HG02938 (cell line): ENCODE data around the gene GOLGA8A.
"Not testable (repeated sequence)": the region's sequence is repeated elsewhere in the genome, so short reads cannot be mapped to it uniquely, and the experiment has no call there.

ENCODE experiments used
- ATAC-seq: cut with Tn5 transposase; IDR thresholded peaks from one replicate; pipeline ENCODE4 v1.9.1; 2021; ENCODE audit warnings: mild to moderate bottlenecking, moderate library complexity; ENCODE audit not compliant: unreplicated experiment

GOLGA8A gene

DNA sequence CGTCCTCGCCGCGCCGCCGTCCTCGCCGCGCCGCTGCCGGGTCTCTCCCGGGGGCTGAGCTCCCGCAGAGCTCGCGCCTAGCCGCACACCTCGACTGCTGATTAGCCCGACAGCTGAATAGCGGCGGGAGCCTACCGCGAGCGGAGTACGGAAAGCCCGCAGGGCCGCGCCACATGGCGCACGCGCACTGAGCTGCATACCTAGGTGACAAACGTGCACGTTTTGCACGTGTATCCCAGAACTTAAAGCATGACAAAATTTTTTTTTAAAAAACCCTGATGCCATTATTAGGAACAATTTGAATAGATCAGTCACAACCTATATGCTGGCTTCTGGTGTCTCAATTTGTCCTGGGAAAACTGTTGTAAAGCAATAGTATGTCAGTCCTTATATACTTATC lies at the start of gene GOLGA8A:
GOLGA8A (minus strand) TSS at position 122 of the 400 bp plus-strand sequence. CDS start 48,117 bp downstream, outside the sequence.
- ATAC-seq = peak; percentile 63

DNA sequence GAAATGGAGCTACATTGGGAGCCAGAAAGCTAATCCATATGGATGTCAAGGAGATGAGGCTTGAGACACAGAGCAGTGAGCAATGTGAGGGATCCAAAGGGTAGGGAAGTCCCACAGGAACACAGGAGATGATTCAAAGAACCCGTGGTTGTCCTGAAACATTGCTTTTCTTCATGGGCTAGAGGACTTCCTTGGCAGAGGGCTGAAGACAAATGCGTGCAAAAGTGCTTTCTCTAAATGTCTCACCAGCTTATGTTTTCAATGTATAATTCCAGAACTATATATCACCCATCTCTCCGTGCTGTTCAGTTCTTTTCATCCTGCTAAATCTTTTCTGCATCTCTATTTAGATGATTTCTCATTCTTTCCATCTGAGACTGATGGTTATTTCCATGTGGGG lies 46.0 kb upstream of the GOLGA8A start:
- ATAC-seq = no peak

GRCh38 chr15:34481370-34481769 lies 43.8 kb upstream of the GOLGA8A start:
- ATAC-seq = no peak

- no peak for ATAC-seq
Measured at GRCh38 chr15:34473840-34474239, 36.2 kb upstream of the GOLGA8A start.

GRCh38 chr15:34472947-34473346 lies 35.3 kb upstream of the GOLGA8A start:
- ATAC-seq = no peak

DNA sequence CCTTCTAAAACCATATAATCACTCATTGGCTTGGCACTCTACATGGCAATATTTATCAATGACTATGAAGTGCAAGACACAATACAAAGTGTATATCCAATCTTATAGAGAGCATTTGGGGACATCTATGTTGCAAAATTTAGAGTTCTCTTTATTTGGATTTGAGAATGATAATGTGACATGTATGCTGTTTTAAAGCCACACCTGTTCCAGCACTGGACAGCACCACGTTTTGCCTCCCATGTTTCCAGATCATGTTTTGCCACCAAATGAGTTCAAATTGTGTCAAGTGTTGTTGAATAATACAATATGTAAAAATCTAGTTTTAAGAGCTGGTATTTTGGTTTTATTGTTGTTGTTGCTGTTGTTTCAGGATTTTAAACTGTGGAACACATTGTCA lies 33.3 kb upstream of the GOLGA8A start:
- ATAC-seq = no peak

- ATAC-seq = no peak
Measured at GRCh38 chr15:34470091-34470490, 32.5 kb upstream of the GOLGA8A start.

DNA sequence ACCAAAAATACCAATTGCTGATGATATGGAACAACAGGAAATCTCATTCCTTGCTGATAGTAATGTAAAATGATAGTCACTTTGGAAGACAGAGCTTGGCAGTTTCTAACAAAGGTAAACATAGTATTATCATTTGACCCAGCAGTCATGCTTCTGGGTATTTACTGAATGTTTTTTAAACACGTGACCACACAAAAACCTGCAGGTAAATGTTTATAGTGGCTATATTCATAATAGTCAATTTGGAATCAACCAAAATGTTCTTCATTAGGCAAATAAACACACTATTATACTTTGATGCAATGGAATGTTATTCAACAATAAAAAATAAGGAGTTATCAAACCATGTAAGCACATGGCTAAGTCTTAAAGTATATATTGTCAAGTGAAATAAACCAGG lies 24.1 kb upstream of the GOLGA8A start:
- ATAC-seq = no peak

GRCh38 chr15:34460451-34460850 lies 22.8 kb upstream of the GOLGA8A start:
- ATAC-seq = no peak

DNA sequence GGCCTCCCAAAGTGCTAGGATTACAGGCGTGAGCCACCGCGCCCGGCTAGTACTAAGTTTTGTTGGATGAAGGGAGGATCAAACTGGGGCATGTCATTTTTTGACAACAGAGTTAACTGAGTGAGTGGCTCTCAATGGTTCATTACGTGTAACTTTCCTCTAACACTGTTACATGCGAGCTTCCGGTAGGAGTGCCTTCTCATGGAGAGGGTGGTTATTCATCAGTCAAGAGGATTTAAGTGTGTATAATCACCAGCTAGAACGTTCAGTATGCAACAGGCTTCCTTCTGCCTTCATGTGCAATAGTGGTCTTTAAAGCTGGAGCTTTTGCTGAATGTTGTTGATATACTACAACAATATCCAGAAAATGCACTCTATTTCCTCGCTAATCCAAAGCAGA lies 19.1 kb upstream of the GOLGA8A start:
- no peak for ATAC-seq

DNA sequence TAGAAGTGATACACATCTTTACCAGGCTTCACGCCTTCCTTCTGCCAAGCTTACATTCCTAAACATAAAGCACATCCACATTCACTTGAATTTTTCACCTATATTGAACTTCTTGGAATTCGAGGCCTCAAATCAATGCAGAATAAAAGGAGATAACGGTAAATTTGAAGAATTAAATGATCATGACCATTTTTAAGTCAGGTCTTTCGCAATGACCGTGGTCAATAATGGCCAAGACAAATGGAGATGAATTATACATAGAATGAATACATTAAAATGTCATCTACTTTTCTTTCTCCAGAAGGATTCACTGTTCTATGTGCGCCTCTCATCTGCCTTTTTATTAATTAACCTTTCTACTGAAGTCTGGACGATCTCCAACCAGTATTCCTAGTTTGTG lies 5.3 kb upstream of the GOLGA8A start:
- no peak for ATAC-seq

- ATAC-seq = no peak
Measured at GRCh38 chr15:34439878-34440277, 2.3 kb upstream of the GOLGA8A start.

DNA sequence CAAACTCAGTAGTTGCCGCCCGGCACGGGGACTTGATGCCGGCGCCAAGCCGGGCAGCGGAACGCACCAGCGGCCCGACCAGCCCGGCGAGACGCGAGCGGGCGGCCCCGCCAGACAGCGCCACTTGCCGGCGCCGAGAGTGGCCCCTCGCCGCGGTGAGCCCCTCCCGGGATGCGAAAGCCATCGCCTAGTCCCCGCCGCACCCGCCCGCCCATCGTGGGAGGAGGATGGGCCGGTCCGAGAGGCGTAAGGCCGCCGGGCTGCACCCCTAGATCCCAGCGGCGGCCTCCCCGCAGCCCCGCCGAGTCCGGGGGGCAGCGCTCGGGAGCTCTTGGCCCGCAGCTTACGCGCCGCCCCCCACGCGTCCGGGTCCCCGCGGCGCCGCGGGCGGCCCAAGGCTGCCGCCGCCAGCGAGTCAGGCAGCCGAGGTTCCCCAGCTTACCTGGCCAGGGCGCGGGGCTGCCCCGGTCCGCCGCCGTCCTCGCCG lies 609 bp downstream of the GOLGA8A start:
- ATAC-seq = peak; percentile 51

DNA sequence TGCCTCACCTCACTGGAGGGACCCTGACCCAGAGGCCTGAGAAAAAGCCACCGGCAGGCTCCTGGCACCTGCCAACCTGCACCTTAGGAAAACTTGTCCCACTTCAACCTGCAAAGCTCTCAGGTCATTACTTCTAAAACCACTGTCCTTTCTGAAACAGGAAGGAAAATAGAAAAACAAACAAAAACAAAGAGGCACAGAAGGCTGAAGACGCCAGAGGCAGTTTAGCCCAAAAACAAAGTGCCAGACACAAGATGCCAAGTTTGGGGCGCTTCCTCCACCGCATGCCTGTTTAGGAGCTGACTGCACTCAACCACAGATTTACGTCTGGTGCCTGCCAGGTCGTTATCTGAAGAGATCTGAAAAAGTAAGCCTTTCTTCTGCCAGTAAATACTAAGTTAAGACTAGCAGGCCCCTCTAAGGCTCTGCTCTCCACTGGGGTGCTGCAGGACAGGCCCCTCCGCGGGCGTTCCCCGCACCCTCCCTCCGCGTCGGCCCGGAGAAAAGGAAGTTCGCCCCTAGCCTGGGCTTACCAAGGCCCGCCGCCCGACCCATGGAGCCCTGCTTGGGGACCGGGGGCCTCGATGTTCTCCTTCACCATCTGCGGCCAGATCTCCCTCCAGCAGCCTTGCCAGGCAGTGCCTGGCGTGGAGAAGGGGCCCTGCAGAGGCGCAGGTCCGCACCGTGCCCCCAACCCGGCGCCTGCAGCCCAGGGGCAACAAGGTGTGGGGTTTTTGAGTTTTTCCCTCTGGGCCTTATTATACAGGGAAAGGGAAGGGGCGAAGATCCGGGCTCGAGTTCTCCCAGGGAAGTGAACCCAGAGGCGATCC lies 1.3 kb downstream of the GOLGA8A start:
- peak; percentile 20 for ATAC-seq

GRCh38 chr15:34435658-34436057 lies 1.9 kb downstream of the GOLGA8A start:
- no peak for ATAC-seq

DNA sequence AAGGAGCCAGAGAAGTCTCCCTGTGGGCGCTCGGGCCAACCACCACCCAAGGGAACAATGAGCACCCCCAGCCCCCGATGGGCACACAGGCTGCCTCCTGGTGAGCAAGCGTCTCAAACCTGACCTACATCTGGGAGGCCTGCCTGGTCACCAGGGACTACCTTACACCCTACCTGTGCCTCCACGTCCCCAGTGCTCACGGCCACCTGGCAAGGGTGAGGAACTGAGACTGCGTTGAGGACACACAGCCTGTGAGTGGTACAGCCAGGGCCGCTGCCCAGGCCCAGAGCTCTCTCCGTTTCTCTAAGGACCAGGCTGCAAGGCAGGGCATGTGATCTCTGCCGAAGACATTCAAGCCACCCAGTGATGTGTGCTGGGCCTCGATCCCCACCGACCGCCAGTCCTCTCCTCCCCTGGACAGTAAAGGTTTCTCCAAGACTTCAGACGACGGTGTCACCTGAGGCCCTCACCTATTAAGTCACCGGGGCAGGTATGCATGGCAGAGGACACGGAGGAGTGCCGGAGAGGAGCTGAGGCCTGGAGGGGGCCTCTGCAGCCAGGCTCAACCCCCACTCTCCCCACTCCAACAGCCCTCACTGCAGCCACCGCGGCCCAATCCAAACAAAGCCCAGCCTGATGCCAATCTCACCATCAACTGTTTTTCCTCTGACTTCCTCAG lies 2.8 kb downstream of the GOLGA8A start:
- ATAC-seq = no peak

- not testable (repeated sequence) for ATAC-seq
Measured at GRCh38 chr15:34433956-34434626, 3.5 kb downstream of the GOLGA8A start.

GRCh38 chr15:34430642-34431041 lies 7.0 kb downstream of the GOLGA8A start:
- not testable (repeated sequence) for ATAC-seq

GRCh38 chr15:34423425-34424090 lies 14.1 kb downstream of the GOLGA8A start:
- not testable (repeated sequence) for ATAC-seq

DNA sequence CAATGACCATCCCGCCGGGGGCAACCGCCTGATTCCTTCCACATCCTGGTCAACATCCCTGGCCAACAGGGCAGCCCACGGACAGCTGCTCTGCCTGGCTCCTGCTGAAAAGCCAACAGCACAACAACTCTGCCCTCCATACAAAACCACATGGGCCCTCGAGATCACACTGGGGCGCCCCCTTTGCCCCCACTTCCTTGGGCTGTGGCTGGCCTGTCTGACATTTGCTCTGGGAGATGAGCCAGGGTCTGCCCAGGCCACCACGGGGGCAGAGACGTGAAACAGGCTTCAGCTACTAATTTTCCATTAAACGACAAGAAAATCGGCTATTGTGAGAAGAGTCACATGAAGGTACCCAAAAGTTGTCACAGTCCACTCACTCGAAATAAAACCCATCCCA lies 16.7 kb downstream of the GOLGA8A start:
- not testable (repeated sequence) for ATAC-seq

GRCh38 chr15:34418435-34418834 lies 19.2 kb downstream of the GOLGA8A start:
- ATAC-seq = not testable (repeated sequence)
